HEK293T (cell line): ENCODE results near the gene ZBTB43.
A peak's percentile ranks its signal among the peaks of the same experiment; 100 is the strongest.
"Not testable (repeated sequence)": the region's sequence is repeated elsewhere in the genome, so short reads cannot be mapped to it uniquely, and the experiment has no call there.

Experiments
- CTCF ChIA-PET: fragments of 350-600 bp; formaldehyde crosslinking; extraction: SDS; loops from one replicate; lab custom pipeline; 2021; ENCODE audit warnings: antibody characterized with exemption, inconsistent platforms; lab: Yijun Ruan, JAX
- POLR2A ChIA-PET: fragments of 350-600 bp; formaldehyde crosslinking; extraction: SDS; loops from one replicate; lab custom pipeline; 2020; ENCODE audit warnings: antibody characterized with exemption, inconsistent platforms; lab: Yijun Ruan, JAX
- DNase-seq: peaks from one replicate; pipeline ENCODE4 v3.0.0; 2012; ENCODE audit warnings: mixed read lengths; ENCODE audit errors: extremely low spot score
- ARNT ChIP-seq: fragments of 450-650 bp; IDR thresholded peaks from 2 replicates; pipeline ENCODE4 v1.6.1; 2017; ENCODE audit warnings: mild to moderate bottlenecking
- BHLHE40 ChIP-seq: fragments of 450-650 bp; IDR thresholded peaks from 2 replicates; pipeline ENCODE4 v1.6.1; 2016; ENCODE audit warnings: mild to moderate bottlenecking, moderate library complexity, borderline replicate concordance
- CTBP1 ChIP-seq: fragments of 450-650 bp; IDR thresholded peaks from 2 replicates; pipeline ENCODE4 v1.6.1; 2016; ENCODE audit warnings: borderline replicate concordance
- ELF4 ChIP-seq: fragments of 450-650 bp; IDR thresholded peaks from 2 replicates; pipeline ENCODE4 v1.6.1; 2017; ENCODE audit warnings: antibody characterized with exemption
- FOXA1 ChIP-seq: fragments of 450-650 bp; IDR thresholded peaks from 2 replicates; pipeline ENCODE4 v1.6.1; 2016; ENCODE audit warnings: mild to moderate bottlenecking
- FOXK2 ChIP-seq: fragments of 450-650 bp; IDR thresholded peaks from 2 replicates; pipeline ENCODE4 v1.6.1; 2016; ENCODE audit warnings: mild to moderate bottlenecking
- FOXM1 ChIP-seq: fragments of 450-650 bp; IDR thresholded peaks from 2 replicates; pipeline ENCODE4 v1.6.1; 2017; ENCODE audit warnings: mild to moderate bottlenecking, borderline replicate concordance
- HDGF ChIP-seq: fragments of 450-650 bp; IDR thresholded peaks from 2 replicates; pipeline ENCODE4 v1.6.1; 2017; ENCODE audit warnings: antibody characterized with exemption, borderline replicate concordance
- L3MBTL2 ChIP-seq: fragments of 450-650 bp; conservative IDR thresholded peaks from 2 replicates; pipeline ENCODE4 v1.6.1; 2016; ENCODE audit warnings: mild to moderate bottlenecking
- LEF1 ChIP-seq: fragments of 450-650 bp; IDR thresholded peaks from 2 replicates; pipeline ENCODE4 v1.6.1; 2017; ENCODE audit warnings: mild to moderate bottlenecking, borderline replicate concordance
- NFRKB ChIP-seq: fragments of 450-650 bp; IDR thresholded peaks from 2 replicates; pipeline ENCODE4 v1.6.1; 2016; ENCODE audit warnings: mild to moderate bottlenecking, moderate library complexity
- SP1 ChIP-seq: fragments of 450-650 bp; IDR thresholded peaks from 2 replicates; pipeline ENCODE4 v1.6.1; 2017
- SUZ12 ChIP-seq: fragments of 450-650 bp; IDR thresholded peaks from 2 replicates; pipeline ENCODE4 v1.6.1; 2016; ENCODE audit warnings: mild to moderate bottlenecking
- TARDBP ChIP-seq: fragments of 450-650 bp; IDR thresholded peaks from 2 replicates; pipeline ENCODE4 v1.6.1; 2016
- ZNF384 ChIP-seq: fragments of 450-650 bp; IDR thresholded peaks from 2 replicates; pipeline ENCODE4 v1.6.1; 2016
- TF ChIP-seq, protein P1 (sequence below): fragments of 450-650 bp; IDR thresholded peaks from 2 replicates; pipeline ENCODE4 v1.6.1; 2016

The ZBTB43 gene

GRCh38 chr9:126805554-126806262, 868 bp downstream of the ZBTB43 start:
- DNase-seq: peak; percentile 34
- CTCF ChIA-PET: no interaction called here
- POLR2A ChIA-PET: interaction anchor here (0.8 to 2.8 kb wide), 14 partner anchors 10 to 254 kb away, joined by 3 to 21 read pairs (median 4); no protein-coding TSS in a partner anchor
- TF ChIP-seq SUZ12: no peak
- TF ChIP-seq, protein P1, sequence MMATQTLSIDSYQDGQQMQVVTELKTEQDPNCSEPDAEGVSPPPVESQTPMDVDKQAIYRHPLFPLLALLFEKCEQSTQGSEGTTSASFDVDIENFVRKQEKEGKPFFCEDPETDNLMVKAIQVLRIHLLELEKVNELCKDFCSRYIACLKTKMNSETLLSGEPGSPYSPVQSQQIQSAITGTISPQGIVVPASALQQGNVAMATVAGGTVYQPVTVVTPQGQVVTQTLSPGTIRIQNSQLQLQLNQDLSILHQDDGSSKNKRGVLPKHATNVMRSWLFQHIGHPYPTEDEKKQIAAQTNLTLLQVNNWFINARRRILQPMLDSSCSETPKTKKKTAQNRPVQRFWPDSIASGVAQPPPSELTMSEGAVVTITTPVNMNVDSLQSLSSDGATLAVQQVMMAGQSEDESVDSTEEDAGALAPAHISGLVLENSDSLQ: 0 out of 2 replicates have a peak, but pooled peaks have one; percentile 23

DNA sequence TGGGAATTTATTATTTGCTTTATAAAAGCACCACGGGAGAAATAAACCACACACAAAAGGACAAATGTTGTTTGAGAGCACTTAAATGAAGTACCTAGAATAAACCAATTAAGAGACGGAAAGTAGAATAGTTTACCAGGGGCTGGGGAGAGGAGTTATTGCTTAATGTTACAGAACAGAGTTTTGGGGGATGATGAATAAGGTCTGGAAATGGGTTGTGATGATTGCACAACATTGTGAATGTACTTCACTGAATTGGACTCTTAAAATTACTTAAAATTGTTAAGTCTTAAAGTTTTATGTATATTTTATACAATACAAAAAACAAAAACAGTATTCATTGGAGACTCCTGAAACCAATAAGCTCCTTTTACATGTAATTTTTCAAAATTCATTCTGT, 1.5 kb downstream of the ZBTB43 start:
- ChIA-PET POLR2A (interaction anchor here (2.8 kb wide), 1 partner anchor 14 kb away, joined by 21 read pairs; no protein-coding TSS in a partner anchor), CTCF (interaction anchor here (0.6 kb wide), 1 partner anchor 23 kb away, joined by 3 read pairs; no protein-coding TSS in a partner anchor)
- TF ChIP-seq SUZ12 (no peak), ZNF384 (no peak), NFRKB (no peak), CTBP1 (no peak), FOXK2 (no peak), ELF4 (no peak), HDGF (no peak), L3MBTL2 (no peak), ARNT (no peak), BHLHE40 (no peak), FOXA1 (no peak), FOXM1 (no peak), TARDBP (no peak), SP1 (no peak), LEF1 (no peak)
- TF ChIP-seq, protein P1: no peak
- no peak for DNase-seq

GRCh38 chr9:126809068-126809467, 4.2 kb downstream of the ZBTB43 start:
- no peak for DNase-seq
- CTCF ChIA-PET: no interaction called here

DNA sequence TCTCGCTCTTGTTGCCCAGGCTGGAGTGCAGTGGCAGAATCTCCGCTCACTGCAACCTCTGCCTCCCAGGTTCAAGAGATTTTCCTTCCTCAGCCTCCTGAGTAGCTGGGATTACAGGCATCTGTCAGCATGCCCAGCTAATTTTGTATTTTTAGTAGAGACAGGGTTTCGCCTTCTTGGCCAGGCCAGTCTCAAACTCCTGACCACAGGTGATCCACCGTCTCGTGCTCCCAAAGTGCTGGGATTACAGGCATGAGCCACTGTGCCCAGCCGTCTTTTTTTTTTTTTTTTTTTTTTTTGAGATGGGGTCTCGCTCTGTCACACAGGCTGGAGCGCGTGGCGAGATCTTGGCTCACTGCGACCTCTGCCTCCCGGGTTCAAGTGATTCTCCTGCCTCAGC, 5.4 kb downstream of the ZBTB43 start:
- POLR2A ChIA-PET, DNase-seq, CTCF ChIA-PET: not testable (repeated sequence)

More at GRCh38 chr9:126809068-126809467, 4.2 kb downstream of the ZBTB43 start:
- no peak for TF ChIP-seq HDGF
- no peak for TF ChIP-seq ZNF384
- POLR2A ChIA-PET: no interaction called here

GRCh38 chr9:126813072-126813471, 8.2 kb downstream of the ZBTB43 start:
- POLR2A ChIA-PET: no interaction called here
- TF ChIP-seq BHLHE40: no peak
- TF ChIP-seq CTBP1: no peak
- TF ChIP-seq FOXM1: no peak
- no peak for TF ChIP-seq FOXA1
- no peak for TF ChIP-seq L3MBTL2
- no peak for TF ChIP-seq ARNT
- no peak for TF ChIP-seq ZNF384
- no peak for TF ChIP-seq NFRKB
- no peak for DNase-seq
- CTCF ChIA-PET: no interaction called here

DNA sequence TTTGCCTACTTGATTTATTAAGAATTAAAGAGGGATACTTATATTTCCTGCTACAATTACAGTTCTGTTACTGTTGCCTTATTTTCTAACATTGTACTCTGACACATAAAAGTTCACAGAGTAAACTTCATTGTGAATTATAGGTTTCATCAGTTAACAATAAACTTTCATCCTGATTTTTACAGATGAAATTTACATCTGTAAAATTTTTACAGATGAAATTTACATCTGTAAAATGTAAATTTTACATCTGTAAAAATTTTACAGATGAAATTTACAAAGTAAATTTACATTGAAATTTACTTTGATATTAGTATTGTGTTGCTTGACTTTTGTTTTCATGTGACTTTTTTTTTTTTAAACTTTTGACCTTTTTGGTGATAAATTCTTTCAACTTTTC, 9.3 kb downstream of the ZBTB43 start:
- DNase-seq: no peak
- TF ChIP-seq SP1 (no peak), FOXA1 (no peak), ARNT (no peak), ELF4 (no peak), L3MBTL2 (no peak), ZNF384 (no peak), FOXK2 (no peak), HDGF (no peak), TARDBP (no peak), SUZ12 (no peak), FOXM1 (no peak), NFRKB (no peak), BHLHE40 (no peak), CTBP1 (no peak), LEF1 (no peak)
- TF ChIP-seq, protein P1: no peak
- CTCF ChIA-PET: no interaction called here
- POLR2A ChIA-PET: no interaction called here

DNA sequence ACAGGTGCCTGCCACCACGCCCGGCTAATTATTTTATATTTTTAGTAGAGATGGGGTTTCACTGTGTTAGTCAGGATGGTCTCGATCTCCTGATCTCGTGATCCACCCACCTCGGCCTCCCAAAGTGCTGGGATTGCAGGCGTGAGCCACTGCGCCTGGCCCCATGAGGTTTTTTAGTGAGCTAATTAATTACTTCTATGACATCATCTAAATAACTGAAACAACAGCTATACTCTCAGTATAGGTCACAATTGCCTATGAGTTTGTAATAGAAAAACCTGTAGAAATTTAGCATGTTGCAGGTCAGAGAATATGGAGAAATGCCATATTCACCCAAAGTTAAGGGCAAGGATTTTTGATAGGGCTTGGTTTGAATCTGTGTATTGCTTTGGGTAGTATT, 12.8 kb downstream of the ZBTB43 start:
- DNase-seq, CTCF ChIA-PET, POLR2A ChIA-PET: not testable (repeated sequence)
